ENCODE data around the gene TBX4. TPM values are rescaled to one million over a fixed set of nuclear protein-coding genes. Genes with fewer than 3 reads are reported as not detected.
"Not testable (repeated sequence)": the region's sequence is repeated elsewhere in the genome, so short reads cannot be mapped to it uniquely, and the experiment has no call there.

TBX4 gene
- total and polyA plus RNA-seq, 2 donors from 2014 or later, result not detected

DNA sequence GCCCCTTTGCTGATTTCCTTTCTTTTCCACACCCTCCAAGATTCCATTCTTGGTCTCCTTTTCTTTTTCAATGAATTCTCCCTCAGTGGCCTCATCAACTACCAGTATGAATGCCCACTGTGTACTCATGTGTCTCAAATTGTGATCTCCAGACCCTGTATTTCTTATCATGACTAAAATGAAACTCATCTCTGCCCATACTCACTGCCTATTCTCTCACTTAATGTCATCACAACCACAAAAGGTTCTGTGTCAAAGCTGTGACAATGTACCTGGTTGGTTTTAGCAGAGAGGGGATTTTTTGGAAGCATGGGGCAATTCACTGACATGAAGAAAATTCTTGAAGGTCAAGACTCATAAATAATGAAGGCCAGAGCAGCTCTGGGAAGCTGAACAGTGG is 11.5 kb upstream of the TBX4 start:
- H3K27ac ChIP-seq (ENCODE audit: low read depth in 2 of 2, low read length in 2 of 2), result no peak overlapping the region
- intact Hi-C loops (cut with DNase I), result no loop called here
- H3K36me3 ChIP-seq (ENCODE audit: control insufficient read depth in 2 of 3, insufficient read depth in 3 of 3, low read length in 3 of 3), result no peaks in the 10 kb centered on the region
- H3K4me3 ChIP-seq (ENCODE audit: low read length in 3 of 3), result no peak overlapping the region
- no peak overlapping the region for H3K9ac ChIP-seq (ENCODE audit: low read length in 3 of 3)
- TF ChIP-seq, protein P1, sequence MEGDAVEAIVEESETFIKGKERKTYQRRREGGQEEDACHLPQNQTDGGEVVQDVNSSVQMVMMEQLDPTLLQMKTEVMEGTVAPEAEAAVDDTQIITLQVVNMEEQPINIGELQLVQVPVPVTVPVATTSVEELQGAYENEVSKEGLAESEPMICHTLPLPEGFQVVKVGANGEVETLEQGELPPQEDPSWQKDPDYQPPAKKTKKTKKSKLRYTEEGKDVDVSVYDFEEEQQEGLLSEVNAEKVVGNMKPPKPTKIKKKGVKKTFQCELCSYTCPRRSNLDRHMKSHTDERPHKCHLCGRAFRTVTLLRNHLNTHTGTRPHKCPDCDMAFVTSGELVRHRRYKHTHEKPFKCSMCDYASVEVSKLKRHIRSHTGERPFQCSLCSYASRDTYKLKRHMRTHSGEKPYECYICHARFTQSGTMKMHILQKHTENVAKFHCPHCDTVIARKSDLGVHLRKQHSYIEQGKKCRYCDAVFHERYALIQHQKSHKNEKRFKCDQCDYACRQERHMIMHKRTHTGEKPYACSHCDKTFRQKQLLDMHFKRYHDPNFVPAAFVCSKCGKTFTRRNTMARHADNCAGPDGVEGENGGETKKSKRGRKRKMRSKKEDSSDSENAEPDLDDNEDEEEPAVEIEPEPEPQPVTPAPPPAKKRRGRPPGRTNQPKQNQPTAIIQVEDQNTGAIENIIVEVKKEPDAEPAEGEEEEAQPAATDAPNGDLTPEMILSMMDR (IDR thresholded peaks at IDR 0.05; ENCODE audit: borderline replicate concordance, extremely low read depth, insufficient read depth), result no peak
- no peaks in the 10 kb centered on the region for H3K27me3 ChIP-seq (ENCODE audit: control insufficient read depth, insufficient read depth, low read length)
- peaks cover 0 to 6% (median 2%) of the 10 kb centered on the region in 3 donors for H3K9me3 ChIP-seq (ENCODE audit: control insufficient read depth in 2 of 3, insufficient read depth in 1 of 3, low read length in 3 of 3)
- no peak for DNase-seq
- no peak for FAIRE-seq
- H3K4me1 ChIP-seq (ENCODE audit: control insufficient read depth in 2 of 3, insufficient read depth in 2 of 3, low read depth in 1 of 3, low read length in 3 of 3), result no peaks in the 10 kb centered on the region

DNA sequence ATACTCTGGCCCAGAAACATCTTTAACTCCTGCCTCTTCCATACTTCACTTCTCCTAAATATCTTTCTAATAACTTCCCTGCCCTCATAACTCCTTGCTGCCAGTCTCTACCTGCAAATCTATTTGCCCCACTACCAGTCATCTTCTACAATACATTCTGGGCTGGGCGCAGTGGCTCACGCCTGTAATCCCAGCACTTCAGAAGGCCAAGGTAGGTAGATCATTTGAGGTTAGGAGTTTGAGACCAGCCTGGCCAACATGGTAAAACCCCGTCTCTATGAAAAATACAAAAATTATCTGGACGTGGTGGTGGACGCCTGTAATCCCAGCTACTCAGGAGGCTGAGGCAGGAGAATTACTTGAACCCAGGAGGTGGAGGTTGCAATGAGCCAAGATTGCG is 10.7 kb upstream of the TBX4 start:
- H3K4me1 ChIP-seq (ENCODE audit: control insufficient read depth in 2 of 3, insufficient read depth in 2 of 3, low read depth in 1 of 3, low read length in 3 of 3); H3K9ac ChIP-seq (ENCODE audit: low read length in 3 of 3); H3K27ac ChIP-seq (ENCODE audit: low read depth in 2 of 2, low read length in 2 of 2); intact Hi-C loops (cut with DNase I); H3K9me3 ChIP-seq (ENCODE audit: control insufficient read depth in 2 of 3, insufficient read depth in 1 of 3, low read length in 3 of 3); DNase-seq; H3K4me3 ChIP-seq (ENCODE audit: low read length in 3 of 3); H3K27me3 ChIP-seq (ENCODE audit: control insufficient read depth, insufficient read depth, low read length); FAIRE-seq; H3K36me3 ChIP-seq (ENCODE audit: control insufficient read depth in 2 of 3, insufficient read depth in 3 of 3, low read length in 3 of 3): not testable (repeated sequence)

DNA sequence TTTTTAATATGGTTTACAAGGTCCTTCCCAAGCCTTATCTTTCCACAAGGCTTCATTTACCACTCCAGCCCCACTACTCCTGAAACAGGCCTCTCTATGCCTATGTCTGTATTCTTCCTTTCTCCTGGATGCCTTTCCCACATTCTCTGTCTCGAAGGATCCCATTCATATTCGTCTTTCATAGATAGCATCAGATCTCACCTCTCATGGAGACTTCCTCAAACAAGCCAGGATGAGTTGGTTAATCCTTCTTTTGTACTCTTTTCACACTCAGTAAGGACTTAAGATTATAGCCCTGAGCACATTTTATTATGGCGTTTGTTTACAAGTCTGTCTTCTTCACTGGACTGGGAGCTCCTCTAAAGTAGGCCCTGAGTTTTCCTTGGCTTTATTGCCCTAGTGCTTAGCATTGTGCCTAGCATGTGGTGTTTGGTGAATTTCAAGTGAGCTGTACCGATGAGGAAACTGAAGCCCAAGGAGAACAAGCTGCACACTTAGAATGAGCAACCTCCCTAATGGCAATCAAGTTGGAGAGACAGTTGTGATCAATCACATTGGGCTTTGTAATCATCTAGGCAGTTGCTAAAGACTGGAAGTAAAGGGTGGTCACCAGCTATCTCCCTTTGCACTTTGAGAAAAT is 10.0 kb upstream of the TBX4 start:
- Histone ChIP-seq H3K9ac (ENCODE audit: low read length in 3 of 3) (no peak overlapping the region), H3K27ac (ENCODE audit: low read depth in 2 of 2, low read length in 2 of 2) (no peak overlapping the region), H3K4me3 (ENCODE audit: low read length in 3 of 3) (no peak overlapping the region), H3K36me3 (ENCODE audit: control insufficient read depth in 2 of 3, insufficient read depth in 3 of 3, low read length in 3 of 3) (no peaks in the 10 kb centered on the region), H3K9me3 (ENCODE audit: control insufficient read depth in 2 of 3, insufficient read depth in 1 of 3, low read length in 3 of 3) (no peaks in the 10 kb centered on the region), H3K27me3 (ENCODE audit: control insufficient read depth, insufficient read depth, low read length) (no peaks in the 10 kb centered on the region), H3K4me1 (ENCODE audit: control insufficient read depth in 2 of 3, insufficient read depth in 2 of 3, low read depth in 1 of 3, low read length in 3 of 3) (no peaks in the 10 kb centered on the region)
- intact Hi-C loops (cut with DNase I), result no loop called here
- DNase-seq (no peak), FAIRE-seq (no peak)
- TF ChIP-seq, protein P1 (IDR thresholded peaks at IDR 0.05; ENCODE audit: borderline replicate concordance, extremely low read depth, insufficient read depth), result no peak

DNA sequence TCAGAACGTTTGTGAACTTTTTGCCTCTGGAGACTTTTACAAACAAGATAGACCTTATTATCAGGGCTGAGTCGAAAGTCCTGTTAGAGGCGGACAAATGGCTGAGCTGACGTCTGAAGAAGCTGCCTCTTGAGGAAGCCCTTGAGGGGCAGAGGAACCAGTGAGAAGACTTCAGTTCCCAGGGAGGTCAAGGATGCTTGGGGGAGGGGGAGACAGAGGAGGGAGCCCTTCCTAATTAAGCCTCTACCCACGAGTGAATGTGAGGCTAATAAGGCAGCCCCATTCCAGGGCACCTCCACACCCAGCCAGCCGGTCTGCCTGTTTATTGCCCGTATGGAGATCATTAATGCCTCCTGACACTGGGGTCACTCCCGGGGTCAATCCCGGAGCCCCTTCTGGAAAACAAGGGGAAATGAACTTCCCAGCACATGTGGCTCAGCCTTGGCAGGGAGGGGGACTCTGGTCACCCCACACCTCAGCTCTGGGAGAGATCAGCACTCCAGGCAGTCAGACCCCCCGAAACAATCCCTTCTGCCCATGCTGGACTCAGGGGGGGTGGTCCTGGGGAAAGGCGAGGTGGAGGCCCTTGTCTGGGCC is 9.2 kb upstream of the TBX4 start:
- TF ChIP-seq, protein P1 (IDR thresholded peaks at IDR 0.05; ENCODE audit: borderline replicate concordance, extremely low read depth, insufficient read depth), result no peak
- no peaks in the 10 kb centered on the region for H3K36me3 ChIP-seq (ENCODE audit: control insufficient read depth in 2 of 3, insufficient read depth in 3 of 3, low read length in 3 of 3)
- intact Hi-C loops (cut with DNase I), result no loop called here
- no peak for FAIRE-seq
- H3K27ac ChIP-seq (ENCODE audit: low read depth in 2 of 2, low read length in 2 of 2), result no peak overlapping the region
- no peaks in the 10 kb centered on the region for H3K27me3 ChIP-seq (ENCODE audit: control insufficient read depth, insufficient read depth, low read length)
- no peaks in the 10 kb centered on the region for H3K9me3 ChIP-seq (ENCODE audit: control insufficient read depth in 2 of 3, insufficient read depth in 1 of 3, low read length in 3 of 3)
- DNase-seq, result no peak
- H3K4me1 ChIP-seq (ENCODE audit: control insufficient read depth in 2 of 3, insufficient read depth in 2 of 3, low read depth in 1 of 3, low read length in 3 of 3), result no peaks in the 10 kb centered on the region
- H3K9ac ChIP-seq (ENCODE audit: low read length in 3 of 3), result no peak overlapping the region
- no peak overlapping the region for H3K4me3 ChIP-seq (ENCODE audit: low read length in 3 of 3)
